HepG2 (cell line): Measurements from ENCODE around the gene ORM1. TPM values are rescaled to one million over a fixed set of nuclear protein-coding genes. Genes with fewer than 3 reads are reported as not detected.
A peak's percentile ranks its signal among the peaks of the same experiment; 100 is the strongest.

ENCODE experiments used
- ATAC-seq: fragments of 200-7000 bp; cut with Tn5 transposase; 3 replicates; pipeline ENCODE4 v1.9.1; 2020; ENCODE audit warnings: mild to moderate bottlenecking, moderate library complexity
- BruUV-seq: library from RNA; stranded (reverse); fragments of 400-500 nt; replicated peaks from 2 replicates; lab custom pipeline; 2021; lab: Mats Ljungman, UMichigan
- CTCF ChIA-PET: fragments of 300-600 bp; formaldehyde crosslinking; extraction: SDS; loops from one replicate; lab custom pipeline; 2021; ENCODE audit warnings: low total read pairs, inconsistent platforms, low intra/inter-chr PET ratio; lab: Yijun Ruan, JAX
- POLR2A ChIA-PET: fragments of 350-600 bp; sonication (Branson Sonifier 250); formaldehyde crosslinking; loops from one replicate; lab custom pipeline; 2020; ENCODE audit warnings: antibody characterized with exemption, inconsistent platforms; lab: Yijun Ruan, JAX
- DNase-seq: peaks from one replicate; pipeline ENCODE4 v3.0.0-alpha.2; 2015; ENCODE audit warnings: low spot score
- FAIRE-seq: peaks from 3 replicates; lab custom pipeline; 2011; peaks lifted over from hg19 to GRCh38; lab: Jason Lieb, UNC
- H2AFZ ChIP-seq: one replicate; pipeline ENCODE4 v1.6.1; 2011; ENCODE audit warnings: low read length, inconsistent platforms
- H3K27ac ChIP-seq: fragments of 300-600 bp; 3 replicates; pipeline ENCODE4 v1.8.0; 2011; ENCODE audit warnings: mixed run types, mild to moderate bottlenecking, mixed read lengths, low read length, inconsistent platforms; ENCODE audit not compliant: insufficient read depth; ENCODE audit errors: extremely low read length
- H3K27me3 ChIP-seq, 2 experiments: fragments of 200-600 bp in 1 of 2; 2 replicates in 1 of 2; 3 replicates in 1 of 2; pipeline versions ENCODE4 v1.6.0 to v1.8.0; 2011; ENCODE audit warnings: low read length in 2 of 2, mild to moderate bottlenecking in 2 of 2, moderate library complexity in 2 of 2, inconsistent platforms in 1 of 2; ENCODE audit not compliant: insufficient read depth in 2 of 2, control insufficient read depth in 1 of 2
- H3K36me3 ChIP-seq, 2 experiments: fragments of 200-600 bp in 1 of 2; replicated peaks in 1 of 2; 2 replicates in 1 of 2; 3 replicates in 1 of 2; pipeline versions ENCODE4 v1.5.1 to v1.8.0; 2011; ENCODE audit warnings: low read length in 2 of 2, inconsistent platforms in 1 of 2; ENCODE audit not compliant: insufficient read depth in 2 of 2, control insufficient read depth in 1 of 2
- H3K4me1 ChIP-seq: 2 replicates; pipeline ENCODE4 v1.5.1; 2012; ENCODE audit warnings: low read length, inconsistent platforms; ENCODE audit not compliant: insufficient read depth
- H3K4me2 ChIP-seq: 2 replicates; pipeline ENCODE4 v1.6.0; 2011; ENCODE audit warnings: low read depth, low read length, inconsistent platforms
- H3K4me3 ChIP-seq, 3 experiments: fragments of 200-600 bp in 1 of 3; sonication (generic), shearing (Covaris generic) in 1 of 3; replicated peaks in 1 of 3; 2 replicates each; pipeline ENCODE4 v1.5.1; 2011 to 2016; ENCODE audit warnings: low read length in 3 of 3, inconsistent platforms in 2 of 3, low read depth in 2 of 3, mild to moderate bottlenecking in 2 of 3, control low read depth in 1 of 3, mixed read lengths in 1 of 3; ENCODE audit not compliant: insufficient read depth in 1 of 3
- H3K79me2 ChIP-seq: one replicate; pipeline ENCODE4 v1.6.1; 2011; ENCODE audit warnings: low read length, inconsistent platforms; ENCODE audit not compliant: insufficient read depth
- H3K9ac ChIP-seq: 2 replicates; pipeline ENCODE4 v1.6.0; 2011; ENCODE audit warnings: mild to moderate bottlenecking, low read depth, low read length, inconsistent platforms; ENCODE audit not compliant: insufficient read depth
- H3K9me3 ChIP-seq: 2 replicates; pipeline ENCODE4 v1.5.1; 2012; ENCODE audit warnings: mild to moderate bottlenecking, low read length
- H4K20me1 ChIP-seq: 2 replicates; pipeline ENCODE4 v1.6.0; 2011; ENCODE audit warnings: inconsistent platforms, mild to moderate bottlenecking, low read length, moderate library complexity; ENCODE audit not compliant: insufficient read depth
- ATF6 ChIP-seq: sonication (generic); formaldehyde crosslinking; conservative IDR thresholded peaks from 2 replicates; pipeline ENCODE4 v1.4.0; 2020; ENCODE audit warnings: missing genetic modification reagents
- POLR2G ChIP-seq: fragments of 200-400 bp; formaldehyde crosslinking; IDR thresholded peaks from 2 replicates; pipeline ENCODE4 v1.6.1; 2018; ENCODE audit warnings: mild to moderate bottlenecking, low read depth, low read length, moderate library complexity
- ZNF501 ChIP-seq: sonication (generic); formaldehyde crosslinking; IDR thresholded peaks from 2 replicates; pipeline ENCODE4 v1.5.1; 2020; ENCODE audit warnings: mild to moderate bottlenecking, moderate library complexity, missing genetic modification reagents
- WGBS: methylation state at CpG from one replicate; pipeline ENCODE4 v1.1.6; 2017; ENCODE audit warnings: low lambda C conversion rate; 5-methylcytosine and 5-hydroxymethylcytosine counted together
- in situ Hi-C: cut with HindIII; loops from 2 replicates; pipeline ENCODE4 v1.10.0; 2017; ENCODE audit warnings: low pct_unique_long_range_greater_than_20kb; ENCODE audit not compliant: extremely low pct_ligation_motif_present
- intact Hi-C: fragments of 100-400 bp; cut with micrococcal nuclease; formaldehyde crosslinking; loops from one replicate; pipeline ENCODE4 v1.10.0; 2022; ENCODE audit not compliant: unreplicated experiment
- polyA plus RNA-seq, 8 experiments: library from polyadenylated mRNA; depleted of rRNA in 3 of 8; stranded (reverse) in 7 of 8; unstranded in 1 of 8; fragments of >200 nt; fragmentation: Illumina TruSeq in 4 of 8; extraction: Trizol in 4 of 8; gene quantifications; 2 replicates each; pipeline versions ENCODE4 v1.2.1 to v1.2.3, GENCODE V29; 2011 to 2016; ENCODE audit warnings: low read depth in 4 of 8, missing spikeins in 1 of 8, mixed read lengths in 1 of 8; ENCODE audit not compliant: insufficient read depth in 1 of 8
- total RNA-seq, 5 experiments: library from RNA; depleted of rRNA; stranded (reverse); fragments of >200 nt; fragmentation: Illumina TruSeq; extraction: Trizol; gene quantifications; 2 replicates each; pipeline ENCODE4 v1.2.3, GENCODE V29; 2016; ENCODE audit warnings: low read depth in 1 of 5

The ORM1 gene
- total and polyA plus RNA-seq, 2 of the 13 experiments (the other 11 are each of a cell fraction or from before 2014, with no cell fraction given), result 699 to 1,180 TPM

DNA sequence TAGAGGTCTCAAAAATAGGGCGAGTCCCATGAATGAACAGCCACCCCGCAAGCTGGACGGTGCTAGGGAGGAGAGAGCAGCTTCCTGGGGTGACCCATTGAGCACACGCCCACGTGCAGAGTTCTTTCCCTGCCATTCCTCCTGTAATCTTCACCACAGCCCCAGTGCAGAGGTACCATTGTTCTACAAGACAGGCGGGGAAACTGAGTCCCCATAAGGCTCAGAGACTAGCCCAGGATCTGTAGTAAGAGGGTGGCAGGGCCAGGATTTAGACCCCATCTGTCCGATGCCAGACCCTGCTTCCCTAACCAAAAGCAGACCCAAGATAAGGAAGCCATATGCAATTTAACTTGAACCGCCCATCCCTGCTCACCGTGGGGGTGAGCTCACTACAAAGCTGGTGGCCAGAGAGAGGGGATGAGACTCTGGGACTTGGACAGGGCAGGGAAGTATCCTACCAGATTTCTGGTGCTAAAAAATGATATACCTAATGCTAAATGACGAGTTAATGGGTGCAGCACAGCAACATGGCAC lies 36.7 kb upstream of the ORM1 start:
- no peak for DNase-seq

More for the DNA sequence above, 36.7 kb upstream of the ORM1 start:
- H3K79me2 ChIP-seq, result no peaks in the 10 kb centered on the region
- no TSS peak for BruUV-seq
- FAIRE-seq, result no peak
- CTCF ChIA-PET, result no interaction called here
- no peak overlapping the region for H3K9ac ChIP-seq
- no peak overlapping the region for H3K4me2 ChIP-seq
- TF ChIP-seq ATF6 (no peak), ZNF501 (CRISPR knock-in tag) (no peak), POLR2G (peak; percentile 22; the same call in 1 of the 2 replicates)
- no peak overlapping the region for H2AFZ ChIP-seq
- H3K9me3 ChIP-seq, result no peaks in the 10 kb centered on the region
- no peak for ATAC-seq
- POLR2A ChIA-PET, result interaction anchor here (1.2 kb wide), 1 partner anchor 204 kb away, joined by 4 read pairs; no protein-coding TSS in a partner anchor
- in situ Hi-C loops (no loop called here), intact Hi-C loops (no loop called here)
- H3K27ac ChIP-seq, result no peak overlapping the region
- peaks cover 50 to 83% of the 10 kb centered on the region in 2 experiments for H3K36me3 ChIP-seq
- no peaks in the 10 kb centered on the region for H3K27me3 ChIP-seq
- H4K20me1 ChIP-seq, result no peaks in the 10 kb centered on the region
- H3K4me1 ChIP-seq, result no peaks in the 10 kb centered on the region
- 97% methylated on average over 10 of the region's 10 CpGs for WGBS
- H3K4me3 ChIP-seq, result no peak overlapping the region
